GM19025 (cell line): ENCODE results near the gene HBP1.

Experiments used
- ATAC-seq: cut with Tn5 transposase; IDR thresholded peaks from one replicate; pipeline ENCODE4 v1.9.1; 2021; ENCODE audit warnings: mild to moderate bottlenecking, low read depth, moderate library complexity; ENCODE audit not compliant: unreplicated experiment

Gene HBP1

DNA sequence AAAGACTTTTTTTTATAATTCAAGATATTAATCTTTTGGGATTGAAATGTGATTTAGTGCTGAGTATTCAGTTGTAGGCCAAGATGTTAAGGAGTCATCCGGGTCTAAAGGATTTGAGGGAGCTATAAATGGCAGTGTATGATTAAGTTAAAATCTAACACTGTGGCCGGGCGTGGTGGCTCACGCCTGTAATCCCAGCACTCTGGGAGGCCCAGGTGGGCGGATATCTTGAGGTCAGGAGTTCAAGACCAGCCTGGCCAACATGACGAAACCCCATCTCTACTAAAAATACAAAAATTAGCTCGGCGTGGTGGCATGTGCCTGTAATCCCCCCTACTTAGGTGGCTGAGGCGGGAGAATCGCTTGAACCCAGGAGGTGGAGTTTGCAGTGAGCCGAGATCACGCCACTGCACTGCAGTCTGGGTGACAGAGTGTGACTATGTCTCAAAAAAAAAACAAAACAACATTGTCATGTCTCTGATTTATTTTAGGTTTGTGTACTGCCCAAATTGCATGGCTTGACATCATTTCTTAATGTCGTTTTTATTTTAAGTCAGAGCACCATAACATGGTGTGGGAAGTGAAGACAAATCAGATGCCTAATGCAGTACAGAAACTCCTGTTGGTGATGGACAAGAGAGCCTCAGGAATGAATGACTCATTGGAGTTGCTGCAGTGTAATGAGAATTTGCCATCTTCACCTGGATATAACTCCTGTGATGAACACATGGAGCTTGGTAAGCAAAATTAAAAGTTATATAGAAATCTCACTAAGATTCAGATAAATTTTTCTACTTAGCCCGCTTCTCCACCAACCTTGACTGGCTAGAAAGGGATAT, 10.7 kb downstream of the HBP1 start:
- no peak for ATAC-seq

DNA sequence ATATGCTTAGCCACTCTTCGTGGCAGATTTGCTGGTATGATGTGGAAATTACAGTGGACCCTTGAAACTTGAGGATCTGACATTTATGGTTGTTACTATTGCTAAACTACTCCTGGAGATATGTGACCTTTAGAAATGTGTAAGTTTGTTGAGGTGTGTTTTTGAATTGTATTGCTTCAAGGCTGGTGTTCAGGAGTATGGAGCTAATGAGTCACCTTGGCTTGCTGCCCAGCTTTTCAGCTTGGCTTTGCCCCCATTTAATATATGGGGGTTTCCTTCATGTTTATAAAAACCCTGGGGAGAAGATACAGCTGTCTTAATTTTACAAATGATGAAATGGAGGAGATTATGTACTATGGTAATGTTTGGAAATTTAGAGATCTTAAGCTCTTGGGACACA, 11.6 kb downstream of the HBP1 start:
- no peak for ATAC-seq

DNA sequence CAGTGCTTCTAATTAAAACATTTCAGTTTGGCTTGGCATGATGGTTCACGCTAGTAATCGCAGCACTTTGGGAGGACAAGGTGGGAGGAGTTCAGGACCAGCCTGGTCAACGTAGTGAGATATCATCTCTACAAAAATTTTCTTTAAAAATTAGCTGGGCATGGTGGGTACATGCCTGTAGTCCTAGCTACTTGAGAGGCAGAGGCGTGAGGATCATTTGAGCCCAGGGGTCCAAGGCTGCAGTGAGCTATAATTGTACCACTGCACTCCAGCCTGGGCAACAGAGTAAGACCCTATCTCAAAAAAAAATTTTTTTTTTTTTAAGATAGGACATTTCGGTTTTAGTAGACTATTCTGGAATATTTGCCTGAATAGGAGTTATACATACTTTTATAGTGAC, 12.4 kb downstream of the HBP1 start:
- ATAC-seq, result no peak

DNA sequence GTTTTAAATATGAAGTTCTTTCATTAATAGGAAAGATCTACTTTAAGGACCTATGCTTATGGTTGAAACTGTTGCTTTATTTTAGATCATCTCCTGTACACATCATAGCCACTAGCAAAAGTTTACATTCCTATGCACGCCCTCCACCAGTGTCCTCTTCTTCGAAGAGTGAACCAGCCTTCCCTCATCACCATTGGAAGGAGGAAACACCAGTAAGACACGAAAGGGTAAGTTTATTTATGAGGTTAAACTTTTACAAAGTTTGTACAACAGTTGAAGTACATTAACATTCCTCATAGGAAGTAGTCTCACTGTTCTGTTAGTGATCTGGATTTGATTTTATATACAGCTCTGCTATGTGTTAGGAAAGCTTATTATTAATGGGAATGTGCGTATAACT, 16.9 kb downstream of the HBP1 start:
- no peak for ATAC-seq

DNA sequence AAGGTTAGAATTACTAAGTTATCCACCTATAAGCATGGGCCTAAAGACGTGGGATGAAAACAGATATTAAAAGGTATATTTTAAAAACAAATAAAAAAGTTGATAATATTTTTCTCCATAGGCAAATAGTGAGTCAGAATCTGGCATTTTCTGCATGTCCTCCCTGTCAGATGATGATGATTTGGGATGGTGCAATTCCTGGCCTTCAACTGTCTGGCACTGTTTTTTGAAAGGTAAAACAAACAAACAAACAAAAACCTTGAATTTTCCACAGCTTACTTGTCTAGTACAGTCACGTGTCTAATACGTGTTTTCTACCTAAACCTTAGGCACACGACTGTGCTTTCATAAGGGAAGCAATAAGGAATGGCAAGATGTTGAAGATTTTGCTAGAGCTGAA, 17.4 kb downstream of the HBP1 start:
- ATAC-seq, result no peak

GRCh38 chr7:107187774-107188173, 19.0 kb downstream of the HBP1 start:
- no peak for ATAC-seq

GRCh38 chr7:107190090-107190489, 21.3 kb downstream of the HBP1 start:
- no peak for ATAC-seq

GRCh38 chr7:107194052-107194451, 25.2 kb downstream of the HBP1 start:
- no peak for ATAC-seq

- no peak for ATAC-seq
Measured at GRCh38 chr7:107196834-107197610, 28.2 kb downstream of the HBP1 start.

- ATAC-seq, result no peak
Measured at GRCh38 chr7:107201795-107202450, 33.1 kb downstream of the HBP1 start.

DNA sequence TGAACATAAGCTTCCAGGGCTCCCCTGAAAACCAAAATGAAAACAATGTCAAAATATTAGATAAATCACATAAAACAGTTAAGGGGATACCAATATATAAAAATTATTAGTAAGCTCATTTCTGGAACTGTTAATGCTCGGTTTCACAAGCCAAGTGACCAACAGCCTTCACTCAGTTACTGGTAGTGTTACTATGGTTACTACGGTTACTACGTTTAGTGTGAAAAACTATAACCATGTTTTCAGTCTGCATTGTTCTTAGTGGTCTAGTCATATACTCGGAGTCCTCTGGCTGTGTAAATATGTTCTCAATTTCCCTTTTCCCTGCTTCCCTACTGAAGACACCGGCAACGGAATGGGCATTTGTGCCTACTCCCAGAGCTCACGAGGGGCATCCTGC, 34.8 kb downstream of the HBP1 start:
- ATAC-seq, result no peak

GRCh38 chr7:107206136-107206535, 37.3 kb downstream of the HBP1 start:
- ATAC-seq, result no peak

DNA sequence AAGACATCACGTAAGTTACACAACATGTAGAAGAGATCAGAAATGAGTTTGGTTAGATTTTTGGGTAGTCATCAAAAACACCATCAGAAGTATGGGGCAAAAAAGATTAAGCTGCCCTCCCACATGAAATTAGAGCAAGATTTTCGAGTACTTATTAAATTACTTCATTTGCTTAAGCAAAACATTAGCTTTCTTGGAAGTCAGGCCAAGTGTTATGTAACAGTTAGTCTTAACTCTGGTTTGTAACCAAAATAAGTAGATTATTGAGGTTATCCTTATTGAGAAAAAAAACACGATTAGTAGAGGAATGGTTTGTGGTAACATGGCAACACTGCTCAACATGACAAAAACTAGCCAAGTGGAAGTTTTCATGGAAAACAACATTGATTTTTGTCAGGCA, 37.9 kb downstream of the HBP1 start:
- no peak for ATAC-seq

GRCh38 chr7:107207459-107207858, 38.7 kb downstream of the HBP1 start:
- ATAC-seq, result no peak

DNA sequence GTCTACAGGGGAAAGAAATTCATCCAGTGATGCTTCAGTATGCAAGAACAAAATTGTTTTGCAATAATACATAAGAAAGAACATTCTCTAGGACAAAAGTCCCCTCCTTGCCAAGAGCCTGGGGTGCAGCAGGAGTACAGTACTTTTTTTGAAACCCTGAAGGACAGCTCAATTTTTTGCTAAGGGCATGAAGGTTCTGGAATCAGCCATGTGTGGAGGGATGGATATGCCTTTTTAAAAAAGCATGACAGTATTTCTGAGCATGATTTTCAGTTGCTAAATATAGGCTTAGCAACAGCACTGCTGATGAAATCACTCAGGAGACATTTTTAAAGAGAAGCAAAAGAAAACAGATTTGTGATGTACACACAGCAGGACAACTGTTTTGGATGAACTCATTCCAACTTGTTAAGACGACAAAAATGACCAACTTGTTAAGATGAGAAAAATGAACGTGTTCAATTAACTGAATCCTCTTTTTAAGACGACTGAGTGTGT, 39.3 kb downstream of the HBP1 start:
- ATAC-seq, result no peak

DNA sequence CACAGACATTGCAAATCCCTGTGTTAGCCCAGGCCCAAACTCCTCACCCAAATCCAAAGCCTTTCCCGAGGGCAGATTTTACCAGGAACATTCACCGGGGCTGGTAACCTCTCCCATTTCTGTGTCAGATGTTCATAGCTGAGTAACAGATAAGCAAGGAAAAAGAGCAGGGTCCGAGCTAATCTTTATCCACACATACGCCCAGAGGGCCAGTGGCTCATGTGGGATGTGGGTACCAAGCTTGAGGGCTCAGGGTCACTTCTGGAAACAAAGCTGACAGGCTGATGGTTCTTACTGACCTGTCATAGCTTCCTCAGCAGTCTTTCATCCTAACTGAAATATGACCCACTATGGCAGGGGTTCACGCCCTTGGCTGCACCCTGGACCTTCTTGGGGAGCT, 39.8 kb downstream of the HBP1 start:
- no peak for ATAC-seq

- ATAC-seq, result no peak
Measured at GRCh38 chr7:107209565-107209964, 40.8 kb downstream of the HBP1 start.

DNA sequence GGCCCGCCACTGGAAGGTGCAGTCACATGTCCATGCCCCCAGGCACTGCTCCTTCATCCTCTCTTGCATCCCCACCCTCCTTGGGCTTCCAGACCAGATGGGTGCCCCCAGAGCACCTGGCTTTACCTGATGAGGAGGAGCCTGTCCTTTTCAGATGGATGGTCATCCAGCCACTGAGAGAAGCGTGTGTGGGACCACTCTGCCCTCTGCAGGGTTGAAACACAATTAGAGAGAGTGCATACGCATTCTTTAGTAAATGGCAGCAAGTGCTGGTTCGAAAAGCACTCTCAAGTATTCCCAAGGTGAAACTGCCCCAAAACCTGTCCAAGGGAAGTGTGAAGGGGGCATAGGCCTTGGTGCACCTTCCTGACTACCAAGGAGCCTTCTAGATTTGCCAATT, 41.6 kb downstream of the HBP1 start:
- no peak for ATAC-seq

DNA sequence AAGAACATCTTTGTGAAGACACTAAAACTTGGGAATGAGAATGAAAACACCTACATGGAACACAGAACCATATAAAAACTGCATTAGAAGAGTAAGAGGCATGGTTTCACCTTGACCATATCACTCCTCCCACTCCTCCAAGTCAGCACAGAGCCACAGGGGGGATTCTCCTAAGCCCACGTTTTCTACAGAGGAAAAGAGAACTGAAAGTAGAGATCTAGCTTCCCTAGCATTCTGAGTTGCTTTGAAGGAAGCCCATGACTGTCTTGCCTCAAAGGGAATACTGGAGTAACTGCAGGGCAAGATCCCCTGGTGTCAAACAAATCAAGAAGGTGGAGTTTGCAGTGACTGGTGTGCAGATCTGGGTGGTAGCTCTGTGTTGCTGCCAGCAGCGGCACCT, 43.9 kb downstream of the HBP1 start:
- no peak for ATAC-seq

DNA sequence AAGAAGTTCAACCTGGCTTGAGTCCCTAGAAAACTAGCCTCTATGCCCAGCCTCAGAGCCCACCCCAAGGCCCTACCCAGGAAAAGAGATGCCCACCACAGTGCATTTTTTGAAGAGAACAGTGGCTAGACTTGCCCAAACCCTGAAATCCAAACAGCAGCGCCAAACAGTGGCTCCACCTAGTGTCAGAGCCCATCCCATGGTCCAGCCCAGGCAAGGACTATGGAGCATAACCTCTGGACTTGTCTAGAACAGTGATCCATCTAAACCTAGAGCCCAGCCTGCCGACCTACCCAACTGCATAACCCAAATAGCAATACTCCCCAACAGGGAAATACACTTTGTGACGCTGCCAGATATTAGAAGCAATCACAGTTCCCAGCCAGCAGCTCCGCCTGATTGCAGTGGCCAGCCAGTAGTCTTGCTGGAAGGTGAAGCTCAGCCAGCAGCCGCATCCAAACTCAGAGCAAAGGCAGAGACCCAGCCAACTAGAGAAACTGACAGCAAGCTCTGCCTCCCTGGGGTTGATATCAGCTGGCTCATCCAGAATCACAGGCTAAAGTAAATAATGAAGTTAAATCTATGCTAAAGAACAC, 44.5 kb downstream of the HBP1 start:
- no peak for ATAC-seq

DNA sequence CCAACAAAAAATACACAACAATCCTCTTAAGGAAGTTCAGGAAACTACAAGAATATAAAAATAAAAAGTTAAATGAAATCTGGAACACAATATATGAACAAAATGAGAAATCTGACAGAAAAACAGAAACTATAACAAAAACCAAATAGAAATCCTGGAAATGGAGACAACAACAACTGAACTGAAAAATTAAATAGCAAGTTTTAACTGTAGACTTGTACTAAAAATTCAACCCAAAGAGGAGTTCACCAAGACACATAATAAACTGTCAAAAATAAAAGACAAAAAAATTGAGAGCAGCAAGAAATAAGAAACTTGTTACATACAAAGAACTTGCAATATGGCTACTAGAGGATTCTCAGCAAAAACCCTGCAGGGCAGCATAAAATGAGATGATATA, 45.1 kb downstream of the HBP1 start:
- no peak for ATAC-seq
